GM12878 (cell line): Measurements from ENCODE around the gene CDH5. TPM values are rescaled to one million over a fixed set of nuclear protein-coding genes. Genes with fewer than 3 reads are reported as not detected.

Experiments
- ATAC-seq: fragments of 200-7000 bp; cut with Tn5 transposase; 3 replicates; pipeline ENCODE4 v1.9.1; 2020; ENCODE audit warnings: mild to moderate bottlenecking, moderate library complexity
- BruUV-seq: library from RNA; stranded (reverse); fragments of 400-500 nt; replicated peaks from 2 replicates; lab custom pipeline; 2021; lab: Mats Ljungman, UMichigan
- CTCF ChIA-PET: fragments of 300-600 bp; sonication (Branson Sonifier 250); formaldehyde crosslinking; extraction: SDS; loops from one replicate; lab custom pipeline; 2021; ENCODE audit warnings: inconsistent platforms; lab: Yijun Ruan, JAX
- POLR2A ChIA-PET: fragments of 350-600 bp; formaldehyde crosslinking; extraction: SDS; loops from one replicate; lab custom pipeline; 2021; ENCODE audit warnings: inconsistent platforms; lab: Charles Lee
- RAD21 ChIA-PET: fragments of 300-600 bp; sonication (Branson Sonifier 250); formaldehyde crosslinking; loops from one replicate; lab custom pipeline; 2023; ENCODE audit warnings: antibody characterized with exemption; ENCODE audit not compliant: unreplicated experiment; lab: Charles Lee
- SMC1A ChIA-PET: fragments of 300-600 bp; sonication (Branson Sonifier 250); formaldehyde crosslinking; loops from one replicate; lab custom pipeline; 2023; ENCODE audit not compliant: unreplicated experiment, uncharacterized antibody; lab: Charles Lee
- DNase-seq: peaks from one replicate; pipeline ENCODE4 v3.0.0-alpha.2; 2011; ENCODE audit warnings: low read depth, low spot score
- FAIRE-seq: peaks from 3 replicates; lab custom pipeline; 2011; peaks lifted over from hg19 to GRCh38; lab: Jason Lieb, UNC
- H2AFZ ChIP-seq: 2 replicates; pipeline ENCODE4 v1.6.0; 2011; ENCODE audit warnings: low read depth, low read length, control low read depth; ENCODE audit not compliant: control insufficient read depth
- H3K27ac ChIP-seq: 2 replicates; pipeline ENCODE4 v1.5.1; 2011; ENCODE audit warnings: control low read depth; ENCODE audit not compliant: control insufficient read depth, insufficient read depth
- H3K27me3 ChIP-seq, 2 experiments: replicated peaks in 1 of 2; 2 replicates each; pipeline versions ENCODE4 v1.6.0 to v1.6.1; 2011; ENCODE audit warnings: low read length in 1 of 2; ENCODE audit not compliant: control insufficient read depth in 2 of 2, insufficient read depth in 2 of 2
- H3K36me3 ChIP-seq, 2 experiments: 2 replicates each; pipeline ENCODE4 v1.5.1; 2011; ENCODE audit warnings: low read length in 1 of 2; ENCODE audit not compliant: control insufficient read depth in 2 of 2, insufficient read depth in 2 of 2
- H3K4me1 ChIP-seq: 2 replicates; pipeline ENCODE4 v1.6.1; 2011; ENCODE audit warnings: mild to moderate bottlenecking, low read length, moderate library complexity, mixed read lengths; ENCODE audit not compliant: control insufficient read depth, insufficient read depth
- H3K4me2 ChIP-seq: 2 replicates; pipeline ENCODE4 v1.6.0; 2011; ENCODE audit warnings: control low read depth; ENCODE audit not compliant: control insufficient read depth, insufficient read depth
- H3K4me3 ChIP-seq: fragments of 200-600 bp; sonication (generic); 2 replicates; pipeline ENCODE4 v1.5.1; 2016
- H3K79me2 ChIP-seq: 2 replicates; pipeline ENCODE4 v1.6.0; 2011; ENCODE audit warnings: low read length; ENCODE audit not compliant: control insufficient read depth, insufficient read depth
- H3K9ac ChIP-seq: 2 replicates; pipeline ENCODE4 v1.8.0; 2011; ENCODE audit warnings: low read length, control low read depth, mixed read lengths; ENCODE audit not compliant: control insufficient read depth, insufficient read depth
- H3K9me3 ChIP-seq: replicated peaks from 3 replicates; pipeline ENCODE4 v1.5.1; 2011; ENCODE audit warnings: mild to moderate bottlenecking, low read length; ENCODE audit not compliant: control insufficient read depth, insufficient read depth
- H4K20me1 ChIP-seq: 2 replicates; pipeline ENCODE4 v1.6.0; 2011; ENCODE audit not compliant: control insufficient read depth, insufficient read depth
- BHLHE40 ChIP-seq, 2 experiments: fragments of 450-650 bp in 1 of 2; IDR thresholded peaks; 2 replicates each; pipeline ENCODE4 v1.6.1; 2011 to 2017; ENCODE audit warnings: low read depth in 2 of 2, borderline replicate concordance in 1 of 2, improper control_type of control experiment in 1 of 2, low read length in 1 of 2, mild to moderate bottlenecking in 1 of 2
- CEBPB ChIP-seq, 2 experiments: fragments of 150-350 bp in 1 of 2; IDR thresholded peaks; 2 replicates each; pipeline ENCODE4 v1.6.1; 2012 to 2014; ENCODE audit warnings: low read depth in 2 of 2, low read length in 2 of 2, borderline replicate concordance in 1 of 2, inconsistent platforms in 1 of 2
- CEBPZ ChIP-seq: fragments of 150-350 bp; IDR thresholded peaks from 2 replicates; pipeline ENCODE4 v1.6.1; 2016; ENCODE audit warnings: low read depth, low read length
- EED ChIP-seq: sonication (generic); IDR thresholded peaks from 2 replicates; pipeline ENCODE4 v1.6.1; 2016; ENCODE audit warnings: antibody characterized with exemption, low read depth
- HDGF ChIP-seq: fragments of 450-650 bp; IDR thresholded peaks from 2 replicates; pipeline ENCODE4 v1.6.1; 2016; ENCODE audit warnings: antibody characterized with exemption
- IKZF1 ChIP-seq: fragments of 450-650 bp; conservative IDR thresholded peaks from 2 replicates; pipeline ENCODE4 v1.6.1; 2017; ENCODE audit warnings: antibody characterized with exemption, mild to moderate bottlenecking
- MAX ChIP-seq: IDR thresholded peaks from 2 replicates; pipeline ENCODE4 v1.6.1; 2012; ENCODE audit warnings: low read depth, low read length, improper control_type of control experiment
- MTA2 ChIP-seq: fragments of 450-650 bp; IDR thresholded peaks from 2 replicates; pipeline ENCODE4 v1.6.1; 2016; ENCODE audit warnings: low read depth, mild to moderate bottlenecking, moderate library complexity
- MYB ChIP-seq: fragments of 150-350 bp; IDR thresholded peaks from 2 replicates; pipeline ENCODE4 v1.6.1; 2014; ENCODE audit warnings: mild to moderate bottlenecking, low read depth, low read length, borderline replicate concordance
- PBX3 ChIP-seq: IDR thresholded peaks from 2 replicates; pipeline ENCODE4 v1.6.1; 2011; ENCODE audit warnings: mild to moderate bottlenecking, low read depth, low read length, moderate library complexity; ENCODE audit not compliant: insufficient replicate concordance
- RUNX3 ChIP-seq: IDR thresholded peaks from 2 replicates; pipeline ENCODE4 v1.6.1; 2012; ENCODE audit warnings: low read length, inconsistent platforms
- SMAD1 ChIP-seq: fragments of 450-650 bp; IDR thresholded peaks from 2 replicates; pipeline ENCODE4 v1.6.1; 2018; ENCODE audit warnings: mild to moderate bottlenecking, low read depth; ENCODE audit not compliant: partially characterized antibody
- SMAD5 ChIP-seq: IDR thresholded peaks from 2 replicates; pipeline ENCODE4 v1.6.1; 2016; ENCODE audit warnings: antibody characterized with exemption, low read depth
- SP1 ChIP-seq: IDR thresholded peaks from one replicate; pipeline ENCODE4 v1.6.1; 2011; ENCODE audit warnings: low read depth, low read length
- SREBF1 ChIP-seq: IDR thresholded peaks from 2 replicates; pipeline ENCODE4 v1.6.1; 2012; ENCODE audit warnings: mild to moderate bottlenecking, low read length
- YBX1 ChIP-seq: fragments of 450-650 bp; IDR thresholded peaks from 2 replicates; pipeline ENCODE4 v1.6.1; 2016; ENCODE audit warnings: antibody characterized with exemption
- ZBED1 ChIP-seq: IDR thresholded peaks from 2 replicates; pipeline ENCODE4 v1.6.1; 2016; ENCODE audit warnings: borderline replicate concordance
- ZBTB4 ChIP-seq: fragments of 450-650 bp; formaldehyde crosslinking; IDR thresholded peaks from 2 replicates; pipeline ENCODE4 v1.4.0; 2022; ENCODE audit warnings: mild to moderate bottlenecking, moderate library complexity
- ZNF274 ChIP-seq: IDR thresholded peaks from one replicate; pipeline ENCODE4 v1.8.0; 2011; ENCODE audit not compliant: insufficient read length, insufficient read depth
- WGBS: methylation state at CpG from one replicate; pipeline ENCODE4 v1.1.6; 2016; ENCODE audit warnings: low lambda C conversion rate; ENCODE audit not compliant: insufficient replicate concordance, insufficient coverage; ENCODE audit errors: missing lambda C conversion rate; 5-methylcytosine and 5-hydroxymethylcytosine counted together
- in situ Hi-C: fragments of 300-500 bp; cut with MboI; formaldehyde crosslinking; loops from 9 replicates; pipeline ENCODE4 v1.14.3; 2018; ENCODE audit warnings: mixed read lengths
- intact Hi-C: fragments of 100-400 bp; cut with micrococcal nuclease; formaldehyde crosslinking; loops from one replicate; pipeline ENCODE4 v1.14.2; 2022; ENCODE audit not compliant: unreplicated experiment
- polyA plus RNA-seq, 11 experiments: library from polyadenylated mRNA; depleted of rRNA in 4 of 11; unstranded in 6 of 11; stranded (reverse) in 5 of 11; fragments of >200 nt; fragmentation: Nextera tagmentation in 4 of 11; fragmentation: Illumina TruSeq in 1 of 11; extraction: Ambion mirVana in 4 of 11; extraction: Trizol in 1 of 11; gene quantifications; 1 replicate in 1 of 11; 2 replicates in 10 of 11; pipeline versions ENCODE4 v1.2.1 to v1.2.3, GENCODE V29; 2011 to 2016; ENCODE audit warnings: inconsistent platforms in 2 of 11, missing spikeins in 2 of 11, low read depth in 1 of 11
- total RNA-seq, 4 experiments: library from RNA; depleted of rRNA in 3 of 4; stranded (reverse); fragments of >200 nt in 3 of 4; fragmentation: Illumina TruSeq in 1 of 4; extraction: Trizol in 1 of 4; gene quantifications; 2 replicates each; pipeline versions ENCODE4 v1.2.1 to v1.2.3, GENCODE V29; 2013 to 2021

The CDH5 gene
- total and polyA plus RNA-seq, 10 of the 15 experiments (the other 5 are each of a cell fraction or from before 2014, with no cell fraction given): not detected

- DNase-seq (no peak), FAIRE-seq (no peak), ATAC-seq (no peak)
- Histone ChIP-seq H3K9ac (no peak overlapping the region), H3K4me2 (no peak overlapping the region), H3K27me3 (no peaks in the 10 kb centered on the region; a peak in 1 of 4 replicates), H4K20me1 (no peaks in the 10 kb centered on the region), H3K79me2 (no peaks in the 10 kb centered on the region), H3K9me3 (no peaks in the 10 kb centered on the region), H2AFZ (no peak overlapping the region), H3K4me3 (no peak overlapping the region), H3K4me1 (no peaks in the 10 kb centered on the region), H3K36me3 (no peaks in the 10 kb centered on the region), H3K27ac (no peak overlapping the region)
- ChIA-PET CTCF (no interaction called here), POLR2A (no interaction called here), RAD21 (no interaction called here), SMC1A (no interaction called here)
- intact Hi-C loops: no loop called here
- in situ Hi-C loops: no loop called here
- no TSS peak for BruUV-seq
- 21% methylated on average over 2 of the region's 2 CpGs for WGBS
- TF ChIP-seq ZBED1: no peak
- TF ChIP-seq BHLHE40 (IDR thresholded peaks at IDR 0.05; ENCODE audit: borderline replicate concordance in 1 of 2, low read depth in 2 of 2, low read length in 1 of 2): no peak
- no peak for TF ChIP-seq SREBF1
- TF ChIP-seq MAX: no peak
- TF ChIP-seq RUNX3: no peak
- no peak for TF ChIP-seq ZBTB4 (CRISPR knock-in tag)
- TF ChIP-seq SP1: no peak
- TF ChIP-seq SMAD5: no peak
- TF ChIP-seq EED: no peak
- no peak for TF ChIP-seq IKZF1
- no peak for TF ChIP-seq CEBPZ
- TF ChIP-seq HDGF: no peak
- TF ChIP-seq SMAD1: no peak
- TF ChIP-seq MYB: no peak
- no peak for TF ChIP-seq MTA2
- TF ChIP-seq PBX3: no peak
- no peak for TF ChIP-seq CEBPB (IDR thresholded peaks at IDR 0.05; ENCODE audit: borderline replicate concordance in 1 of 2, low read depth in 2 of 2, low read length in 2 of 2)
- TF ChIP-seq YBX1: no peak
- no peak for TF ChIP-seq ZNF274
Measured at GRCh38 chr16:66387817-66388332, 21.4 kb downstream of the CDH5 start.
